GM12878 (cell line): ENCODE results near the gene PLEKHD1. TPM values are rescaled to one million over a fixed set of nuclear protein-coding genes. Genes with fewer than 3 reads are reported as not detected.

Experiments used
- ATAC-seq: fragments of 200-7000 bp; cut with Tn5 transposase; 3 replicates; pipeline ENCODE4 v1.9.1; 2020; ENCODE audit warnings: mild to moderate bottlenecking, moderate library complexity
- BruUV-seq: library from RNA; stranded (reverse); fragments of 400-500 nt; replicated peaks from 2 replicates; lab custom pipeline; 2021; lab: Mats Ljungman, UMichigan
- CTCF ChIA-PET: fragments of 300-600 bp; sonication (Branson Sonifier 250); formaldehyde crosslinking; extraction: SDS; loops from one replicate; lab custom pipeline; 2021; ENCODE audit warnings: inconsistent platforms; lab: Yijun Ruan, JAX
- POLR2A ChIA-PET: fragments of 350-600 bp; formaldehyde crosslinking; extraction: SDS; loops from one replicate; lab custom pipeline; 2021; ENCODE audit warnings: inconsistent platforms; lab: Charles Lee
- RAD21 ChIA-PET: fragments of 300-600 bp; sonication (Branson Sonifier 250); formaldehyde crosslinking; loops from one replicate; lab custom pipeline; 2023; ENCODE audit warnings: antibody characterized with exemption; ENCODE audit not compliant: unreplicated experiment; lab: Charles Lee
- SMC1A ChIA-PET: fragments of 300-600 bp; sonication (Branson Sonifier 250); formaldehyde crosslinking; loops from one replicate; lab custom pipeline; 2023; ENCODE audit not compliant: unreplicated experiment, uncharacterized antibody; lab: Charles Lee
- DNase-seq: peaks from one replicate; pipeline ENCODE4 v3.0.0-alpha.2; 2011; ENCODE audit warnings: low read depth, low spot score
- FAIRE-seq: peaks from 3 replicates; lab custom pipeline; 2011; peaks lifted over from hg19 to GRCh38; lab: Jason Lieb, UNC
- H2AFZ ChIP-seq: 2 replicates; pipeline ENCODE4 v1.6.0; 2011; ENCODE audit warnings: low read depth, low read length, control low read depth; ENCODE audit not compliant: control insufficient read depth
- H3K27ac ChIP-seq: 2 replicates; pipeline ENCODE4 v1.5.1; 2011; ENCODE audit warnings: control low read depth; ENCODE audit not compliant: control insufficient read depth, insufficient read depth
- H3K27me3 ChIP-seq, 2 experiments: replicated peaks in 1 of 2; 2 replicates each; pipeline versions ENCODE4 v1.6.0 to v1.6.1; 2011; ENCODE audit warnings: low read length in 1 of 2; ENCODE audit not compliant: control insufficient read depth in 2 of 2, insufficient read depth in 2 of 2
- H3K36me3 ChIP-seq, 2 experiments: 2 replicates each; pipeline ENCODE4 v1.5.1; 2011; ENCODE audit warnings: low read length in 1 of 2; ENCODE audit not compliant: control insufficient read depth in 2 of 2, insufficient read depth in 2 of 2
- H3K4me1 ChIP-seq: 2 replicates; pipeline ENCODE4 v1.6.1; 2011; ENCODE audit warnings: mild to moderate bottlenecking, low read length, moderate library complexity, mixed read lengths; ENCODE audit not compliant: control insufficient read depth, insufficient read depth
- H3K4me2 ChIP-seq: 2 replicates; pipeline ENCODE4 v1.6.0; 2011; ENCODE audit warnings: control low read depth; ENCODE audit not compliant: control insufficient read depth, insufficient read depth
- H3K4me3 ChIP-seq: fragments of 200-600 bp; sonication (generic); 2 replicates; pipeline ENCODE4 v1.5.1; 2016
- H3K79me2 ChIP-seq: 2 replicates; pipeline ENCODE4 v1.6.0; 2011; ENCODE audit warnings: low read length; ENCODE audit not compliant: control insufficient read depth, insufficient read depth
- H3K9ac ChIP-seq: 2 replicates; pipeline ENCODE4 v1.8.0; 2011; ENCODE audit warnings: low read length, control low read depth, mixed read lengths; ENCODE audit not compliant: control insufficient read depth, insufficient read depth
- H3K9me3 ChIP-seq: replicated peaks from 3 replicates; pipeline ENCODE4 v1.5.1; 2011; ENCODE audit warnings: mild to moderate bottlenecking, low read length; ENCODE audit not compliant: control insufficient read depth, insufficient read depth
- H4K20me1 ChIP-seq: 2 replicates; pipeline ENCODE4 v1.6.0; 2011; ENCODE audit not compliant: control insufficient read depth, insufficient read depth
- CREM ChIP-seq: IDR thresholded peaks from 2 replicates; pipeline ENCODE4 v1.6.1; 2014; ENCODE audit warnings: antibody characterized with exemption, low read depth
- EZH2 ChIP-seq: IDR thresholded peaks from 2 replicates; pipeline ENCODE4 v1.6.1; 2012; ENCODE audit warnings: low read depth, mild to moderate bottlenecking, control low read depth, inconsistent platforms, low read length, borderline replicate concordance; ENCODE audit not compliant: control insufficient read depth
- IRF4 ChIP-seq: IDR thresholded peaks from 2 replicates; pipeline ENCODE4 v1.6.1; 2011; ENCODE audit warnings: low read depth, low read length
- MEF2B ChIP-seq: fragments of 450-650 bp; IDR thresholded peaks from 2 replicates; pipeline ENCODE4 v1.6.1; 2018; ENCODE audit warnings: mild to moderate bottlenecking, moderate library complexity; ENCODE audit not compliant: partially characterized antibody, poor library complexity, severe bottlenecking
- NBN ChIP-seq: fragments of 450-650 bp; IDR thresholded peaks from 2 replicates; pipeline ENCODE4 v1.6.1; 2016
- PAX5 ChIP-seq: IDR thresholded peaks from 2 replicates; pipeline ENCODE4 v1.6.1; 2011; ENCODE audit warnings: low read depth, low read length, borderline replicate concordance
- SMC3 ChIP-seq: IDR thresholded peaks from 2 replicates; pipeline ENCODE4 v1.6.1; 2011; ENCODE audit warnings: low read length, improper control_type of control experiment, borderline replicate concordance
- STAT1 ChIP-seq: fragments of 450-650 bp; conservative IDR thresholded peaks from 2 replicates; pipeline ENCODE4 v1.6.1; 2014; ENCODE audit warnings: antibody characterized with exemption, mild to moderate bottlenecking
- SUPT20H ChIP-seq: IDR thresholded peaks from 2 replicates; pipeline ENCODE4 v1.6.1; 2011; ENCODE audit warnings: low read depth, mild to moderate bottlenecking, low read length, moderate library complexity, borderline replicate concordance; ENCODE audit not compliant: control insufficient read depth
- TCF3 ChIP-seq: IDR thresholded peaks from 2 replicates; pipeline ENCODE4 v1.6.1; 2012; ENCODE audit warnings: low read depth, mild to moderate bottlenecking, low read length, borderline replicate concordance; ENCODE audit not compliant: insufficient read depth
- USF1 ChIP-seq: IDR thresholded peaks from 2 replicates; pipeline ENCODE4 v1.6.1; 2011; ENCODE audit warnings: borderline replicate concordance, low read depth, mild to moderate bottlenecking, moderate library complexity, mixed read lengths, low read length; ENCODE audit not compliant: insufficient read depth; ENCODE audit errors: extremely low read length
- WRNIP1 ChIP-seq: IDR thresholded peaks from 2 replicates; pipeline ENCODE4 v1.6.1; 2011; ENCODE audit warnings: low read depth, low read length, improper control_type of control experiment, borderline replicate concordance
- WGBS: methylation state at CpG from one replicate; pipeline ENCODE4 v1.1.6; 2016; ENCODE audit warnings: low lambda C conversion rate; ENCODE audit not compliant: insufficient replicate concordance, insufficient coverage; ENCODE audit errors: missing lambda C conversion rate; 5-methylcytosine and 5-hydroxymethylcytosine counted together
- in situ Hi-C: fragments of 300-500 bp; cut with MboI; formaldehyde crosslinking; loops from 9 replicates; pipeline ENCODE4 v1.14.3; 2018; ENCODE audit warnings: mixed read lengths
- intact Hi-C: fragments of 100-400 bp; cut with micrococcal nuclease; formaldehyde crosslinking; loops from one replicate; pipeline ENCODE4 v1.14.2; 2022; ENCODE audit not compliant: unreplicated experiment
- polyA plus RNA-seq, 11 experiments: library from polyadenylated mRNA; depleted of rRNA in 4 of 11; unstranded in 6 of 11; stranded (reverse) in 5 of 11; fragments of >200 nt; fragmentation: Nextera tagmentation in 4 of 11; fragmentation: Illumina TruSeq in 1 of 11; extraction: Ambion mirVana in 4 of 11; extraction: Trizol in 1 of 11; gene quantifications; 1 replicate in 1 of 11; 2 replicates in 10 of 11; pipeline versions ENCODE4 v1.2.1 to v1.2.3, GENCODE V29; 2011 to 2016; ENCODE audit warnings: inconsistent platforms in 2 of 11, missing spikeins in 2 of 11, low read depth in 1 of 11
- total RNA-seq, 4 experiments: library from RNA; depleted of rRNA in 3 of 4; stranded (reverse); fragments of >200 nt in 3 of 4; fragmentation: Illumina TruSeq in 1 of 4; extraction: Trizol in 1 of 4; gene quantifications; 2 replicates each; pipeline versions ENCODE4 v1.2.1 to v1.2.3, GENCODE V29; 2013 to 2021
- TF ChIP-seq, protein P1 (sequence below): fragments of 450-650 bp; IDR thresholded peaks from 2 replicates; pipeline ENCODE4 v1.6.1; 2018; ENCODE audit warnings: mild to moderate bottlenecking, low read depth, moderate library complexity; ENCODE audit not compliant: partially characterized antibody
- TF ChIP-seq, protein P2 (sequence below): fragments of 450-650 bp; IDR thresholded peaks from 2 replicates; pipeline ENCODE4 v1.6.1; 2017; ENCODE audit warnings: mild to moderate bottlenecking

PLEKHD1 gene
- total and polyA plus RNA-seq, 10 of the 15 experiments (the other 5 are each of a cell fraction or from before 2014, with no cell fraction given) = 0.01 to 0.08 (median 0.04) TPM; not detected in 6

DNA sequence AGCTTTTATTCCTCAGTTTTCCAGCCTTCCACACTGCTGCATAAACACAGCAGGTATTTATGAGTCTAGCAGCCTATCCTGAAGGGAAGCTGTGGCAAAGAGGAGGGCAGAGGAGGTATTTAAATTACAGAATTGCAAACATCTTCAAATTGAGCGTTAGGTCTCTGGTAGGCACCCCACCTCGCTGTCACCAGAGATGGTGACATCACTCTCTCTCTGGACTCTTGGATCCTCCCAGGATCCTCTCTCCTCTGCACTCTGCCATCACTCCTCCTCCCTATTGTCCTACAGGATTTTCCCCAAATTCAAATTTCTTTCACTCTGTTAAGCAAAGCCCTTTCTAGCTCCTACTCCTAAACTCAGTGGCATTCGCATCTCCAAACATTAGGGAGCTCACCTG, 6.7 kb downstream of the PLEKHD1 start:
- ChIA-PET SMC1A (no interaction called here), RAD21 (no interaction called here), CTCF (interaction anchor here (1.1 to 3.2 kb wide), 3 partner anchors 16 to 248 kb away, joined by 3 to 15 read pairs (median 3); no protein-coding TSS in a partner anchor), POLR2A (no interaction called here)
- no peak overlapping the region for H3K9ac ChIP-seq
- no peaks in the 10 kb centered on the region for H3K9me3 ChIP-seq
- no peak for TF ChIP-seq CREM
- TF ChIP-seq TCF3 = no peak
- no peak for TF ChIP-seq SUPT20H
- TF ChIP-seq PAX5 = no peak
- no peak for TF ChIP-seq STAT1
- TF ChIP-seq WRNIP1 = no peak
- TF ChIP-seq USF1 = no peak
- TF ChIP-seq EZH2 = no peak
- TF ChIP-seq MEF2B = no peak
- TF ChIP-seq SMC3 = no peak
- TF ChIP-seq, protein P1, sequence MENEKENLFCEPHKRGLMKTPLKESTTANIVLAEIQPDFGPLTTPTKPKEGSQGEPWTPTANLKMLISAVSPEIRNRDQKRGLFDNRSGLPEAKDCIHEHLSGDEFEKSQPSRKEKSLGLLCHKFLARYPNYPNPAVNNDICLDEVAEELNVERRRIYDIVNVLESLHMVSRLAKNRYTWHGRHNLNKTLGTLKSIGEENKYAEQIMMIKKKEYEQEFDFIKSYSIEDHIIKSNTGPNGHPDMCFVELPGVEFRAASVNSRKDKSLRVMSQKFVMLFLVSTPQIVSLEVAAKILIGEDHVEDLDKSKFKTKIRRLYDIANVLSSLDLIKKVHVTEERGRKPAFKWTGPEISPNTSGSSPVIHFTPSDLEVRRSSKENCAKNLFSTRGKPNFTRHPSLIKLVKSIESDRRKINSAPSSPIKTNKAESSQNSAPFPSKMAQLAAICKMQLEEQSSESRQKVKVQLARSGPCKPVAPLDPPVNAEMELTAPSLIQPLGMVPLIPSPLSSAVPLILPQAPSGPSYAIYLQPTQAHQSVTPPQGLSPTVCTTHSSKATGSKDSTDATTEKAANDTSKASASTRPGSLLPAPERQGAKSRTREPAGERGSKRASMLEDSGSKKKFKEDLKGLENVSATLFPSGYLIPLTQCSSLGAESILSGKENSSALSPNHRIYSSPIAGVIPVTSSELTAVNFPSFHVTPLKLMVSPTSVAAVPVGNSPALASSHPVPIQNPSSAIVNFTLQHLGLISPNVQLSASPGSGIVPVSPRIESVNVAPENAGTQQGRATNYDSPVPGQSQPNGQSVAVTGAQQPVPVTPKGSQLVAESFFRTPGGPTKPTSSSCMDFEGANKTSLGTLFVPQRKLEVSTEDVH = no peak
- no peak for TF ChIP-seq IRF4
- TF ChIP-seq NBN = no peak
- TF ChIP-seq, protein P2, sequence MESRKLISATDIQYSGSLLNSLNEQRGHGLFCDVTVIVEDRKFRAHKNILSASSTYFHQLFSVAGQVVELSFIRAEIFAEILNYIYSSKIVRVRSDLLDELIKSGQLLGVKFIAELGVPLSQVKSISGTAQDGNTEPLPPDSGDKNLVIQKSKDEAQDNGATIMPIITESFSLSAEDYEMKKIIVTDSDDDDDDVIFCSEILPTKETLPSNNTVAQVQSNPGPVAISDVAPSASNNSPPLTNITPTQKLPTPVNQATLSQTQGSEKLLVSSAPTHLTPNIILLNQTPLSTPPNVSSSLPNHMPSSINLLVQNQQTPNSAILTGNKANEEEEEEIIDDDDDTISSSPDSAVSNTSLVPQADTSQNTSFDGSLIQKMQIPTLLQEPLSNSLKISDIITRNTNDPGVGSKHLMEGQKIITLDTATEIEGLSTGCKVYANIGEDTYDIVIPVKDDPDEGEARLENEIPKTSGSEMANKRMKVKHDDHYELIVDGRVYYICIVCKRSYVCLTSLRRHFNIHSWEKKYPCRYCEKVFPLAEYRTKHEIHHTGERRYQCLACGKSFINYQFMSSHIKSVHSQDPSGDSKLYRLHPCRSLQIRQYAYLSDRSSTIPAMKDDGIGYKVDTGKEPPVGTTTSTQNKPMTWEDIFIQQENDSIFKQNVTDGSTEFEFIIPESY = no peak
- no peak overlapping the region for H3K4me3 ChIP-seq
- BruUV-seq = no TSS peak
- no peaks in the 10 kb centered on the region for H3K4me1 ChIP-seq
- in situ Hi-C loops (no loop called here), intact Hi-C loops (no loop called here)
- no peaks in the 10 kb centered on the region for H3K79me2 ChIP-seq
- no peak overlapping the region for H2AFZ ChIP-seq
- 0 out of 4 replicates have a peak, but pooled peaks cover 0 to 2% of the 10 kb centered on the region in 2 experiments for H3K27me3 ChIP-seq
- H3K27ac ChIP-seq = no peak overlapping the region
- no peak for DNase-seq
- no peaks in the 10 kb centered on the region for H4K20me1 ChIP-seq
- FAIRE-seq = no peak
- WGBS = 38% methylated on average over 3 of the region's 3 CpGs
- no peaks in the 10 kb centered on the region for H3K36me3 ChIP-seq
- no peak for ATAC-seq
- no peak overlapping the region for H3K4me2 ChIP-seq
